ENCODE data around the gene AHNAK2.
"Not testable (repeated sequence)": the region's sequence is repeated elsewhere in the genome, so short reads cannot be mapped to it uniquely, and the experiment has no call there.

Gene AHNAK2

DNA sequence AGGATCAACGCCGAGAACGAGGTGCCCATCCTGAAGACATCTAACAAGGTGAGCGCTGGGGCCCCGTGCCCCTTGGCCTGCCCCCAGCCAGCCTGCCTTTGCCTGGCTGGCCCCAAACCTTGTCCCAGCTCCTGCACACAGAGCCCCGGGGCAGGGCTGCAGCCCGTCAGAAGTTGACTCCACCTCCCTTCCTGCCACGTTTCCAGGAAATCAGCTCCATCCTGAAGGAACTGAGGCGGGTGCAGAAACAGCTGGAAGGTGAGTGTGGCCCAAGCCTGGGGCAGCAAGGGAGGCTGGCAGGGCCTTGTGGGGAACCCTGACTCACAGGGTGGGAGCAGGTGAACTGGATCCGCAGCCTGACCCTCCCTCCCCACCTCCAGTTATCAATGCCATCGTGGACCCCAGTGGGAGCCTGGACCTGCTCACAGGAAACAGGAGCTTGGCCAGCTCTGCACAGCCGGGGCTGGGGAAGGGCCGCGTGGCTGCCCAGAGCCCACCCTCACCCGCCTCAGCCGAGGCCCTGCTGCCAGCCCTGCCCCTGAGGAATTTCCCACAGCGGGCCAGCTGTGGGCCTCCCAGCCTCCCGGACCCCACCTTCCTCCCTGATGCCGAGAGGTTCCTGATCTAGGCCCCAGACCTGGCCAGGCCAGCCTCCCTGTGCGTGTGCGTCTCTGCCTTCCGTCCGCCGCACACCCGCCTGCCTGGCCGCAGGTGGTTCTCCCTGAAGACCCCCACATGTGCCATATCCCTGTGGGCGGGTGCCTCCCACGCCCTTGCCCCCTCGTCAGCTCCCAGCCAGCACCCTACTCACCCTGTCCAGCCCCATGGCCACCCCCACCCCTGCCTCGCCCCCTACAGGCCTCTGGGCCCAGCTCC, 83.6 kb downstream of the AHNAK2 start:
- DNase-seq: no peak

DNA sequence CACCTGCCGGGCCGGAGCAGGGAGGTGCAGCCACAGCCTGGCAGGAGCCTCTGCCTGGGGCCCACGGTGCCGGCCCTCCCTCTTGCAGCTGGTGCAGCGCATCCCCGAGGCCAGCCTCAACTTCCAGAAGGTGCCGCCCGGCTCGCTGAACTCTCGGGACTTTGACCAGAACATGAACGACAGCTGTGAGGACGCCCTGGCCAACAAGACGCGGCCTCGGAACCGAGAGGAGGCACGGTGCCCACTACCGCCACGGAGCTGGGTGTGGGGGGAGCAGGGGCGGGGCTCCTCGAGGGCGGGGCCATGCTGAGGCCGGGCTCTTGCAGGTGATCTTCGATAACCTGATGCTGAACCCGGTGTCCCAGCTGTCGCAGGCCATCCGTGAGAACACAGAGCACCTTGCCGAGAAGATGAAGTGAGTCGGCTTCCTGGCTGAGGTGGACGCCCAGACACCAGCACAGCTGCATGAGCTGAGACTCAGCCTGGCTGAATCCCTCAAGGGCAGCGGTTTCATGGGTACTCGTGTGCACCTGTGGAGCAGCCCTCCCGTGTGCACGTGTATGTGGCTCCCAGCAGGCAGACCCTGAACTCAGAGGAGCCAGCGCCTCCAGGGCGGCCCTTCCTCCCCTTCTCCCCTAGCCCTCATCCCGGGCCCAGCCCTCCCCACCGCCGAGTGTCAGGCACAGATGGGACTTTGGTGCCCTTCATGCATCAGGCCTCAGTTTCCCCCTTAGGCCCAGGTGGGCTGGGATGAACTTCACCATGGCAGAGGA, 84.6 kb downstream of the AHNAK2 start:
- DNase-seq: no peak

DNA sequence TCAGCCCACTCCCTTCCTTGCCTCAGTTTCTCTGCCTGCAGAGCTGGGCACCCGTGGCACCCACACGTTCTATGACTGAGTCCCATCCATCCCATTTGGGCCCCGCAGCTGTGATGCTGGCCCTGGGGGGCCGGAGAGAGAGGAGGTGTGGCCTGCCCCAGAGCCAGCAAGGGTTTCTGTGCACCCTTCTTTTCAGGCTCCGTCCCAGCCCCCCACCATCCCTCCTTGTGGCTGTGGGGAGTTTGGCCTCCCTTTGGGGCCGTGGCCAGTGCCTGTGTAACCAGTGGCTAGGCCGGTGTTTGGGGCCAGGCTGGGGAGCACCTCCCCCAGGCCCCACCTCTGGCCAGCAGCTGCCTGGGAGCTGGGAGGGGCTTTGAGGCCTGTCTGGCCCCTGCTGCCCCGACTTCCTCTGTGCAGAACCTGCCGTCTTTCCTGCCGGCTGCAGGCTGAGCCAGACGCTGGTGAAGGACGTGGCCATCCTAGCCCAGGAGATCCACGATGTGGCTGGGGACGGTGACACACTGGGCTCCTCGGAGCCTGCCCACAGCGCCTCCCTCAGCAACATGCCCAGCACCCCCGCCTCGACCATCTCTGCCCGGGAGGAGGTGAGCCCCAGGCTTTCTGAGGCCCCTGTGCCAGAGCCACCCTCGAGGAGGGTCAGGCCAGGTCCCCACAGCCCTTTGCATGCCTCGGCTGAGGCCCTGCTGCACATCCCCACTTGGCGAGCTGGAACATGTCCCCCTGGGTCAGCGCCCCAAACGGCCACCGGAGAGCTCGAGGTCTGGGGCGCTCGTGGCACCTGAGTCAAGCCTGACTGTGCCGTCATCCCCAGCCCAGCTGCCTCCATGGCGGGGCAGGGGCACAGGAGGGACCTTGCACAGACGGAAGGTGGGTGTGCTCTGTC, 85.4 kb downstream of the AHNAK2 start:
- DNase-seq: no peak

- no peak for DNase-seq
These were observed 86.3 kb downstream of the AHNAK2 start for GRCh38 chr14:104891664-104892530.

DNA sequence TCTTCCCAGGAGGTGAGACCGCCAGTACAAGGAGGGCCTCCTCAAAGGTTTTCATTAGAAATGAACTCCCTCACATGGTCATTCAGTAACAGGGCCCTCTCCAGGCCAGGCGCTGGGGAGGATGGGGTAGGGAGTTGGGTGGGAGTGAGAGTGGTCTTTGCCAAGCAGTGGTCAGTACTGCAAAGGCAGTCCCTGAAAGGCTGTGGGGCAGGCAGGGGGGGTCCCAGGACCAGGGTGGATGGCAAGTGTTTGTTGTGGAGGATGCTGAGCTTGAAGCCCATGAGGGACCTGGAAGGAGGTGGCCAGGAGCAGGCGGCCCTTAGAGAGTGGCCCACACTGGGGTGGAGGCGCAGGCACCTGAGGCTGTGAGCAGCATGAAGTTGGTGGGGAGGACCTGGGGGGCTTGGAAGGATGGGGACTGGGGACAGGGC, 87.0 kb downstream of the AHNAK2 start:
- no peak for DNase-seq

DNA sequence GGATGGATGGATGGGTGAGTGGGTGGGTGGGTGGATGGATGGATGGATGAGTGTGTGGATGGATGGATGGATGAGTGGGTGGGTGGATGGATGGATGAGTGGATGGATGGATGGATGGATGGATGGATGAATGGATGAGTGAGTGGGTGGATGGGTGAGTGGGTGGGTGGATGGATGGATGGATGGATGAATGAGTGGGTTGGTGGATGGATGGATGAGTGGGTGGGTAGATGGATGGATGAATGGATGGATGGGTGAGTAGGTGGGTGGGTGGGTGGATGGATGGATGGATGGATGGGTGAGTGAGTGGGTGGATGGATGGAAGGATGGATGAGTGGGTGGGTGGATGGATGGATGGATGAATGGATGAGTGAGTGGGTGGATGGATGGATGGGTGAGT, 87.9 kb downstream of the AHNAK2 start:
- not testable (repeated sequence) for DNase-seq

GRCh38 chr14:104889375-104889757, 88.8 kb downstream of the AHNAK2 start:
- DNase-seq: no peak

- DNase-seq: no peak
These were observed 89.4 kb downstream of the AHNAK2 start for GRCh38 chr14:104888489-104889374.

DNA sequence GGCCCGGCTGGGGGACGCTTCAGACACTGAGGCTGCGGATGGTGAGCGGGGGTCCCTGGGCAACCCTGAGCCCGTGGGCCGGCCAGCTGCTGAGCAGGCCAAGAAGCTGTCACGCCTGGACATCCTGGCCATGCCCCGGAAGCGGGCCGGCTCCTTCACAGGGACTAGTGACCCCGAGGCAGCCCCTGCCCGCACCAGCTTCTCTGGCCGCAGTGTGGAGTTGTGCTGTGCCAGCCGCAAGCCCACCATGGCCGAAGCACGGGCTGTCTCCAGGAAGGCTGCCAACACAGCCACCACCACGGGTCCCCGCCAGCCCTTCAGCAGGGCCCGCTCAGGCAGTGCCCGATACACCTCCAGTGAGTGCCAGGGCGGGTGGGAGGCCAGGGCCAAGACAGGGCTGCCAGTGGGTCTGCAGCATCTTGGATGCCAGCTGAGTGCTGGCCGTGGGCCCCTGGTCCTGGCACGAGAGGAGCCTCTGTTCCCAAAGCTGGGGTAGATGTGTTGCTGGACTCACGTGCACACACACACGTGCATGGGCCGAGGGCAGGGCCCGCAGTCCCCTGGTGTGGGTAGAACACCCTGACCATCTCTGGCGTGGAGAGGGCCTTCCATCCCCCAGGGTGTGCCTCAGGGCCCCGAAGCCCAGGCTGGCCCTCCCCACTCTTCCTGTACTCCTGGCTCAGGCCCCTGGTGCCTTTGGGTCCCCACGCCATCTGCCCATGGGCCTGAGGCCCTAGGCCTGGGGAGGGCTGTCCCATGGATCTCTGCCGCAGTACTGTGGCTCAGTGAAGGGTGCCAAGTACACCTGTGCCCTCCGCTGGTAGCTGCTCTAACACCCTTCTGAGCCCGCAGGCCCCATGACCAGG, 90.3 kb downstream of the AHNAK2 start:
- no peak for DNase-seq
